ENCODE data around the gene PRKCA.
A peak's percentile ranks its signal among the peaks of the same experiment; 100 is the strongest.

PRKCA gene

GRCh38 chr17:66492561-66493005 is 190.2 kb downstream of the PRKCA start:
- no peak for DNase-seq

- no peak for DNase-seq
Observed at GRCh38 chr17:66493283-66494019, 191.0 kb downstream of the PRKCA start.

- no peak for DNase-seq
Observed at GRCh38 chr17:66494023-66494803, 191.8 kb downstream of the PRKCA start.

DNA sequence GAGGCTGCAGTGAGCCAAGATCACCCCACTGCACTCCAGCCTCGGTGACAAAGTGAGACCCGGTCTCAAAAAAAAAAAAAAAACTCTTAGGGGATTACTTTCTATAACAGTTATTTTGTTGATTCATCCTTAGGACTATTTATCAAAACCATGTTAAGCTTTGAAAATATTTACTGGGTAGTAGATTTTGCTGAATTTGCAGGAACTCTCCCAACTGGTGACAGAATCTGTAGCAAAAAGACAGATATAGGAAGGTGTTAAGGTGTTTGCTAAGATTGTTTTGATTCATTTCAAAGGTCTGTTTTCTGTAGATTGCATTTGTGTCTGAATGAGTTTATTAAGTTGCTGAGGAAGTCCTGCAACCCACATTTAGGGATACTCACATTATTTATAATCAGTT is 192.6 kb downstream of the PRKCA start:
- DNase-seq, result no peak

DNA sequence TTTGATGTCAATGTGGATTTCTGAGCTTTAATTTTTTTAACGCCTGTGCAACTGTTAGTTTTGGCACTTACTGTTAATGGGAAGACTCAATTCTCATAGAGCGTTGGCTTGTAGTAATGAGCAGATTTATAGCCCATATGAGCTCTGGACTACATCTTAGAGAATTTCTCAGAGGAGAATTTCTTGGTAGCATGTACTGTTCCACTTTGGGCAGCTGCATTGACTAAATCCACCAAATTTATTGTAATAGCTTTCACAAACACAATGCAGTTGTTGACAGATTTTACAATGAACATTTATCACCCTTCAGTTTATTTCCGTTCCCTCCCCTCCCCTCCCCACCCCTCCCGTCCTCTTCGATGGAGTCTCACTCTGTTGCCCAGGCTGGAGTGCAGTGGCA is 193.9 kb downstream of the PRKCA start:
- DNase-seq, result no peak

DNA sequence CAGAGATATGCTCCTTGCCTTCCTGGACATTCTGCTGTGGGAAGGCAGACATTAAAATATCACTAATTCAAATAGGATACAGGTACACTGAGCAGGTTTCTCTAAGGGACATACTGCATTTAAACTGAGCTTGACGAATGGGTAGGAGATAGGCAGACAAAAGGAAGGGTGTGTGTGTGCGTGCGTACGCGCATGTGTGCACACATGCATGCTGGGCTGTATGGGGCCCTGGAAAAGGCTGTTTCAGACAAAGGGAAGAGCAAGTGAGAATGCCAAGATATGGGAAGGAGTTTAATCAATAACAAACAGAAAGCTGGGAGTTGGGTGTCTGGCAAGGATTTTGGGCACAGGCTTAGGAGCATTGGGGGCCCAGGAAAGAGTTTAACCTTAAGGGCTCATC is 196.2 kb downstream of the PRKCA start:
- DNase-seq, result no peak

DNA sequence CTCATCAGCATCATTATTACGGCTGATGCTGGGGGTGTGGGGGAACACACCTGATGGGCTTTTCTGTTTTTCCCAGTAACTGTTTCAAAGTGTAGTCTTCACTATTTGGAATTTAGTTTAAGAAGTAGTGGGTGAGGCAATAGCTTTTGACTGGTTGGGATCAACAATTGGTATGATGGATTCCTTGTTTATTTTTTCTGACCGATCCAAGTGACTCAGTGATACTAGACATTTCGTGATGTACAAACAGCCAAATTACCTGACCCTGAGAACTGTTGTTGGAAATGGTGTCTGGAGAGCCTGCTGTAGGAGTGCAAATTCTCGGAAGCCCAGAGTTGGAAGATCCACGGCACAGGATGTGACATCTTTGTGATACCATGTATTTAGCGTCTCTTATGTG is 204.2 kb downstream of the PRKCA start:
- no peak for DNase-seq

GRCh38 chr17:66507103-66507923 is 204.9 kb downstream of the PRKCA start:
- DNase-seq, result no peak

DNA sequence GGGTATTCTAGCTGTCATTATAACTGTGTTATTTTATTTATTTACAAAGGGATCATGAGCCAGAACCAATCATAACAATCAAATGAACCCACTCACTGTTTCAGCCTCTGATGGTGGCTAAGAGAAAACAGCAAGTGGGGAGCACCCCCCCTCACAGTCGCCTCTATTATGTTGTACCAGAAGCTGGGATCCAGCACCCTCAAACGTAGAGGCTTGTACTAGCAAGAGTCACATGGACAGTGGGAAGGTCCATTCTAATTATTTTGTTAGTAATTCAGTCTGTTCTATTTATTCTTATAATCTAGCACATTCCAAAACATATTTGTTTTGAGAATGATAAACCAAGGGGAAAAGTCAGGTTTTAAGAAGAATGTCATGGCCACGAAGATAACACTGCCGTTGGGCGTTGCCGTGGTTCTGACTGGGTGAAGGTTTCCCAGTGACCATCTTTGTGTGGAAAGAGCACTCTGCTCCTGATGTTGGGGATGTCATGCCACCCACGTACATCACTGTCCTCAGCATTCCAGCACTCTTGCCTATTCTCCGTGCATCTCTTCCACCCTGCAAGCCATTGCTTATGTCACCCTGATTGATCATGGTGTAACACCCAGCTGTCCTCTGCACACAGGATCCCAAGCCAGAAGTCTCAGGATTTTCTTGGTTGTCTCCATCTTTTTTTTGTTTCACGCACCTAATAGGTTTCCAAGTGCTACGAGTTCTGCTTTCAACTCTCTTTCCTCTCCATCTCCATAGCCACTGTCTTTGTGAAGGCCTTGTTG is 205.8 kb downstream of the PRKCA start:
- no peak for DNase-seq

DNA sequence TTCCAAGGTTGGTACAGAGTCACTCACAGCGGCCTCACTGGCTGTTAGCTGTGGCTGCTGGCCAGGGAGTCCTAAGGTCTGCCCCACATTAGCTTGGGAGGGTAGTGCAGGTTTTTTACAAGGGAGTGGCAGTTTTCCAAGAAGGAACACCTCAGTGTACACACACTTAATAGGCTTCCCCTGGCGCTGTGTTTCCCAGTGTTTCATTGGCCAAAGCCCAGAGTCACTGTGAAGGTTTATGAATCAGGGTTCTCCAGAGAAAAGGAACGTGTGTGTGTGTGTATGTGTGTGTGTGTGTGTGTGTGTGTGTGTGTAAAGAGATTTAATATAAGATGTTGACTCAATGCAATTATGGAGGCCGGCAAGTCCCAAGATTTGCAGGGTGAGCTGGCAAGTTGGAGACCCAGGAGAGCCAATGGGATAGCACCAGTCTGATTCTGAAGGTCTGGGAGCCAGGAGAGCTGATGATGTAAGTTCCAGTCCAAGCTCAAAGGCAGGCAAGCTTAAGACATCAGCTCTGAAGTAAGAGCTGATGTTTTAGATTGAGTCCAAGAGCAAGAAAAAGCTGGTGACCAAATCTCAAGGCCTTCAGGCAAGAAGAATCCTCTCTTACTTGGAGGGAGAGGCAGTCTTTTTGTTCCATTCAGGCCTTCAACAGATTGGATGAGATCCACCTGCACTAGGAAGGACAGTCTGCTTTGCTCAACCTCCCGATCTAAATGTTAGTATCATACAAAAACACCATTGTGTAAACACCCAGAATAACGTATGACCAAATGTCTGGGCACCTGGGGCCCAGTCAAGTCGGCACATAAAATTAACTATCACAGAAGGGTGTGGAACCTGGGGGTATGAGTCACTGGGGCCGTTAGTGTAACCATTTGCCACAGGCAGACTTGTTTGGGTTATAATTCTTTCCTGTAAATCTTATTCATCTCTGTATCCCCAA is 206.8 kb downstream of the PRKCA start:
- DNase-seq, result peak in 2 of 5 experiments; percentile 44 to 75

- DNase-seq, result no peak
Observed at GRCh38 chr17:66509926-66510325, 207.5 kb downstream of the PRKCA start.

DNA sequence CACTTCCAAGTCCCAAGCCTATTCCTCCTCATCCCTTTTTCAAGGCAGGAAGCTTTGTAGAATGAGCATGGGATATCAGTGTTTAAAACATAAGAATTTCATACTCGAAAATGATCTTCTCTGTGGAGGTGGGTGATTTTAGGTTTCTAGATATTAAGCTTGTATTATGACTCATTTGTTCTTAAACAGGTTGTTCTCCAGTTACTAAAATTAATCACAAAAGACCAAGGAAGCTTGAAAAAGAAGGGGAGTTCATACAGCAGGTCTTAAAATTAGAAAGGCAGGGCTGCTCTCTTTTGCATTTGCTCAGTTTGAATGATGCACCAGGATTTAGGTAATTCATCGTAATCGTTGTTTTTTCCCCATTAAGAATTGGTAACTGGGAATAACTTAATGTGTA is 208.7 kb downstream of the PRKCA start:
- DNase-seq, result peak in 1 of 5 experiments; percentile 43

- peak in 1 of 5 experiments; percentile 37 for DNase-seq
Observed at GRCh38 chr17:66514227-66514806, 211.9 kb downstream of the PRKCA start.

- no peak for DNase-seq
Observed at GRCh38 chr17:66515974-66516373, 213.6 kb downstream of the PRKCA start.

DNA sequence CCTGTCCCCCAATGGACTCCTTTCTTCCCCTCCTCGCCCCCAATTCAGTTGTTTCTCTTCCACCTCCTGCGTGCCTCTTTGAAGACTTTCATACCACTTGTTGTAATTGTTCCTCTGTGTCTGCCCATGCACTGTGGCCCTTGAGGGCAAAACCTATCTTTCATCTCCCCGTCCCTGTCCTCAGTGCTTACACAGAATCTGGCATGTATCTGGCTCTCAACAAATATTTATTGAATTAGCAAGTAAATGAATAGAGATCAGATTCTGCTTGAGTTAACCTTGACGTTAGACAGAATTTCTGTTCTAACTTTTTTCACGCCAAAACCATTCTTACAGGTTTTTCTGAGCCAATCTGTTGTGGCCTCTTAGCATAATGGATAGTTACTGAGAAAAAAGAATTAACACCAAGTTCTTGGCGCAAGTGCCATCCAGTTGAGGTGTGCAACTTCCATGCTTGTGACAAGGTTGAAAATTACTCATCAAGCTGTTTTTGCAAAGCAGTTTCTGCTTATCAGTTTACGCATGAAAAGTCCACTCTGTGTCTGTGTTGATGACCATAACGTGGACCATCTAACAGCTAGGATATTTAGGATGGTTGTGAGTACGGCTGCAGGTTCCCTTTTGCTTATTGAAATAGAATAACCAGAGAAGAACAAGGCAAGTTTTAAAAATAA is 215.1 kb downstream of the PRKCA start:
- peak in 1 of 5 experiments; percentile 69 for DNase-seq

DNA sequence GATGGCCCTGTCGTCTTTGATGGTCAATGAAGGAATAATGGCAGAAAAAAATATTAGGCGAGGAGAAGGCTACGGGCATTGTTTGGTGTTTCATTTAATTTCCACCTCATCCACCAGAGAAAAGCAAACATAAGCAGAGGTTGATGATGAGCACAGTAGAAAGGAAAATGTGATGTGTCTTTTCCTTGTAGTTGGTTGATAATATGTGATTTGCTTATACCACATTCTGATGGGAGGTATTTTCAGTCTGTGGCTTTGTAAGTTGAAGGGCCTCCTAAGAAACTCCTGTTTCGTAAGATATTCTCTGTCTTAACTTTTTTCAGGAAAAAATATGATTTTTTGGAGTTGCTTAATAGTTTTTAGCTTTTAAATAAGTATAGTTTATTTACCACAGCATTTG is 215.7 kb downstream of the PRKCA start:
- DNase-seq, result no peak

GRCh38 chr17:66518677-66519076 is 216.3 kb downstream of the PRKCA start:
- DNase-seq, result peak in 1 of 5 experiments; percentile 51

DNA sequence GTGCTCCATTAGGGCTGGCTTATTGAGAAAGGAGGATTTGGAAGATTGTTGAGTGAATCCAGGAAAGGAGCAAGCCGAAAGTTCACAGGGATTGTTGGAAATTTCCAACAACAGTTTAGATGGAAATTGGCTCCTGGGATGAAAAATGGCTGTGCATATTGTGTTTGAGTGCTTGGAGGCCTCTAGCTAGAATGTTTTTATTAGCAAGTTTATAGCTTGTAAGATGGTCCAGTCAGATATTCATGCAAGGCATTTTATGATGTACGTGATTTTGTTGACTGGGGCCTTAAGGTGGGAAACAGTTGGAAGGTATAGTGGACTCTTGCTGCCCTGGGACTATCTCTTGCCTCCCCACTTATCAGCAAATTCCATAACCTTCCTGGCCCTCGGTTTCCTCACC is 216.7 kb downstream of the PRKCA start:
- DNase-seq, result no peak

DNA sequence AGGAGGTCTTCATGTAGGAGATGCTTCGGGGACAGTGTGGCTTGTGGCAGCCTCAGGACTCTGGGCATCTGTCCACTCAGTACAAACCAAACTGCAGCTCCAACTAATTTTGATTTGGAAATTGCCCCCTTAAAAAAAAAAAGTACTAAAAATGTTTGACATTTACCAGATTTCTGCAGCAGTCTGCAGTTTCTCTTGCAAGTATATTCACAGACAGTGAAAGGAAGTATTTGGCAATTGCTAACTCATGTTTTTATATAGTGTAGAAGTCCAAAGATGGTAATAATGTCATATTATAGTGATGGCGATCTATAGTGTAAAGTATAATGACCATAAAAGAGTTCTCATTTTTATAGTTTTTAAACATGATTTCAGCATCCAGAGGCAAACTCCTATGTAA is 218.6 kb downstream of the PRKCA start:
- DNase-seq, result no peak

DNA sequence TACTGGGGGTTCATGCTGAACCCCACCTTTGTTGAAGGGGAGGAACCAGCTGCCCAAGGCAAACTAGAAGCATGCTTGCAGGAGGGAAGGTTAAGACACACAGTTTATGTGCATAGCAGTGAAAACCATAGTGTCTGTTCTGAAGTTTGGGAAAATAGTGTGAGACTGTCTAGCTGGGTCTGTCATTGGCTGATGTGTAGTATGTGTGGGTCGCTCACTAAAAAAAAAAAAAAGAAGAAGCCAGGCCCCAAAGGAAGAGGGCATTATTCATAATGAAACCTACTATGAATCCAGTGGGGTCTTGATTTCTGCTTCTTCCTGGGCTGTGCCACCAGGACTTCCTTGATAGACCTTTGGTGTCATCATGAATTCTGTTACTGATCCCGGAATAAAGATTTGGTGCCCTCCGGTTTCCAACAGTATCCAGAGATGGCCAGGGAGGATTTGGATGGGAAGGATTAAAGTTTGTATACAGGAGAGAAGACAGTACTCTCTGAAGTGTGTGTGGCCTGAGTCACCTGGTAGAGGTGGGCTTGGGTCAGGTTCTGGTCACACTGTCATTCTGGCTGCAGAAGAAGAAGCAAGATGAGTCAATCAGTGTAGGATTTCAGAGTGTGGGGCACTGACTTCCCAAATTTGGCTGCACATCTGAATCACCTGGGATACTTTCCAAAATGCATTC is 220.3 kb downstream of the PRKCA start:
- peak in 1 of 5 experiments; percentile 25 for DNase-seq
